ENCODE data around the gene MLLT1. TPM values are rescaled to one million over a fixed set of nuclear protein-coding genes. Genes with fewer than 3 reads are reported as not detected.

Gene MLLT1
- total and polyA plus RNA-seq, 8 donors = 19.6 to 37.5 (median 25.4) TPM

- H3K4me3 ChIP-seq = no peak overlapping the region
- ATAC-seq (no peak), DNase-seq (no peak), FAIRE-seq (no peak)
- WGBS, 2 donors = 95 to 97% methylated on average over 1 of the region's 1 CpG
- no peaks in the 10 kb centered on the region for H3K27me3 ChIP-seq
- no peaks in the 10 kb centered on the region for H3K9me3 ChIP-seq
- intact Hi-C loops (cut with DNase I) = loop anchor here in 1 of 3 donors (5.0 kb wide), 1 partner anchor 130 kb away; no protein-coding TSS in a partner anchor
- no peaks in the 10 kb centered on the region for H3K4me1 ChIP-seq
- TF ChIP-seq, protein P1, sequence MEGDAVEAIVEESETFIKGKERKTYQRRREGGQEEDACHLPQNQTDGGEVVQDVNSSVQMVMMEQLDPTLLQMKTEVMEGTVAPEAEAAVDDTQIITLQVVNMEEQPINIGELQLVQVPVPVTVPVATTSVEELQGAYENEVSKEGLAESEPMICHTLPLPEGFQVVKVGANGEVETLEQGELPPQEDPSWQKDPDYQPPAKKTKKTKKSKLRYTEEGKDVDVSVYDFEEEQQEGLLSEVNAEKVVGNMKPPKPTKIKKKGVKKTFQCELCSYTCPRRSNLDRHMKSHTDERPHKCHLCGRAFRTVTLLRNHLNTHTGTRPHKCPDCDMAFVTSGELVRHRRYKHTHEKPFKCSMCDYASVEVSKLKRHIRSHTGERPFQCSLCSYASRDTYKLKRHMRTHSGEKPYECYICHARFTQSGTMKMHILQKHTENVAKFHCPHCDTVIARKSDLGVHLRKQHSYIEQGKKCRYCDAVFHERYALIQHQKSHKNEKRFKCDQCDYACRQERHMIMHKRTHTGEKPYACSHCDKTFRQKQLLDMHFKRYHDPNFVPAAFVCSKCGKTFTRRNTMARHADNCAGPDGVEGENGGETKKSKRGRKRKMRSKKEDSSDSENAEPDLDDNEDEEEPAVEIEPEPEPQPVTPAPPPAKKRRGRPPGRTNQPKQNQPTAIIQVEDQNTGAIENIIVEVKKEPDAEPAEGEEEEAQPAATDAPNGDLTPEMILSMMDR (IDR thresholded peaks at IDR 0.05) = no peak
- no peak overlapping the region for H3K27ac ChIP-seq
- H3K36me3 ChIP-seq = no peaks in the 10 kb centered on the region
Measured at GRCh38 chr19:6167115-6167514, 112.7 kb downstream of the MLLT1 start.

GRCh38 chr19:6164906-6165531, 114.8 kb downstream of the MLLT1 start:
- H3K36me3 ChIP-seq = no peaks in the 10 kb centered on the region
- no peaks in the 10 kb centered on the region for H3K9me3 ChIP-seq
- intact Hi-C loops (cut with DNase I) = loop anchor here in 1 of 3 donors (5.0 kb wide), 1 partner anchor 132 kb away; no protein-coding TSS in a partner anchor
- 75 to 79% methylated on average over 5 of the region's 5 CpGs for WGBS, 2 donors
- H3K27me3 ChIP-seq = no peaks in the 10 kb centered on the region
- no peak overlapping the region for H3K4me3 ChIP-seq
- H3K27ac ChIP-seq = no peak overlapping the region
- no peak for ATAC-seq
- no peaks in the 10 kb centered on the region for H3K4me1 ChIP-seq
- no peak for FAIRE-seq
- TF ChIP-seq, protein P1 (IDR thresholded peaks at IDR 0.05) = no peak
- no peak for DNase-seq

DNA sequence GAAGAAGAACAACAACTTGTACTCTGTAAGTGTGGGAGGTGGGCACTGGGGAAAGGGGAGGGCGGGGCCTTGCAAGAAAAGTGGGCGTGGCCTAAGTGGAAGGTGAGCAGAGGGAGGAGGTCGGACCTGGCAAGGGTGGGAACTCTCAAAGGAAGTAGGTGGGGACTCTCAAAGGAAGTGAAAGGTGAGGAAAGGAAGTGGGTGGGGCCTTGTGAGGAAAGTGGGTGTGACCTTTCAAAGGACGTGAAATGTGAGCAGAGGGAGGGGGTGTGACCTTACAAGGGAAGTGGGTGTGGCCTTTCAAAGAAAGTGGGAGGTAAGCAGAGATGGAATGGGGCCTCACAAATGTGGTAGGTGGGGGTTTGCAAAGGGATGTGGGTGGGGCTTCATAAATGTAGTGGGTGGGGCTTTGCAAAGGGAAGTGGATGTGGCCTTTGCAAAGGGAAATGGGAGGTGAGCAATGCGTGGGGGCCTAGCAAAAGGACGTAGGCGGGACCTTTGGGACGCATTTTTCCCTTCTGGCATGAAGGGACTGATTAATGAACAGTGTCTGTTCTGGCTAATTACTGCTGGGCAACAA, 118.4 kb downstream of the MLLT1 start:
- peak in 1 of 4 donors; percentile 25 for ATAC-seq
- H3K27ac ChIP-seq = no peak overlapping the region
- FAIRE-seq = no peak
- no peaks in the 10 kb centered on the region for H3K36me3 ChIP-seq
- intact Hi-C loops (cut with DNase I) = no loop called here
- DNase-seq = no peak
- WGBS, 2 donors = 45 to 59% methylated on average over 8 of the region's 8 CpGs
- H3K4me3 ChIP-seq = no peak overlapping the region
- H3K9me3 ChIP-seq = no peaks in the 10 kb centered on the region
- H3K4me1 ChIP-seq = no peaks in the 10 kb centered on the region
- TF ChIP-seq, protein P1 (IDR thresholded peaks at IDR 0.05) = no peak
- H3K27me3 ChIP-seq = no peaks in the 10 kb centered on the region

Other genes with a start within 250 kb of the MLLT1 start
- 1 to 10 TPM; 1.8 to 5.0 (median 3.4) TPM for gene RFX2, start 169.5 kb downstream of the MLLT1 start, total RNA-seq
- gene RFX2, start 169.5 kb downstream of the MLLT1 start, polyA plus RNA-seq = 10 to 100 TPM in 1 of 2 donors, 1 to 10 TPM in 1; 2.8 to 14.0 TPM
- gene ACSBG2, start 144.3 kb downstream of the MLLT1 start, total RNA-seq = not detected
- not detected for gene ACSBG2, start 144.3 kb downstream of the MLLT1 start, polyA plus RNA-seq
- not detected for gene ACER1, start 53.6 kb upstream of the MLLT1 start, total RNA-seq
- not detected for gene ACER1, start 53.6 kb upstream of the MLLT1 start, polyA plus RNA-seq
- 10 to 100 TPM; 29.1 to 39.5 (median 31.5) TPM for gene CLPP, start 81.6 kb upstream of the MLLT1 start, total RNA-seq
- 10 to 100 TPM; 34.8 to 39.8 TPM for gene CLPP, start 81.6 kb upstream of the MLLT1 start, polyA plus RNA-seq
- 10 to 100 TPM; 35.2 to 69.4 (median 53.4) TPM for gene ALKBH7, start 92.8 kb upstream of the MLLT1 start, total RNA-seq
- gene ALKBH7, start 92.8 kb upstream of the MLLT1 start, polyA plus RNA-seq = 10 to 100 TPM; 29.3 to 61.4 TPM
- 1 to 10 TPM in 2 of 6 donors, under 1 TPM in 4; 0.64 to 1.4 (median 0.81) TPM for gene PSPN, start 96.0 kb upstream of the MLLT1 start, total RNA-seq
- gene PSPN, start 96.0 kb upstream of the MLLT1 start, polyA plus RNA-seq = 1 to 10 TPM; 1.0 to 1.1 TPM
- gene GTF2F1, start 113.2 kb upstream of the MLLT1 start, total RNA-seq = 10 to 100 TPM; 28.3 to 39.5 (median 32.8) TPM
- gene GTF2F1, start 113.2 kb upstream of the MLLT1 start, polyA plus RNA-seq = 10 to 100 TPM; 40.9 to 49.3 TPM
- 100 to 1,000 TPM in 1 of 6 donors, 10 to 100 TPM in 5; 67.2 to 119 (median 93.1) TPM for gene KHSRP, start 144.8 kb upstream of the MLLT1 start, total RNA-seq
- gene KHSRP, start 144.8 kb upstream of the MLLT1 start, polyA plus RNA-seq = 10 to 100 TPM; 69.7 to 98.2 TPM
- gene SLC25A41, start 153.8 kb upstream of the MLLT1 start, total RNA-seq = under 1 TPM in 4 of 6 donors, not detected in 2; 0.12 to 0.20 (median 0.15) TPM
- gene SLC25A41, start 153.8 kb upstream of the MLLT1 start, polyA plus RNA-seq = under 1 TPM; 0.85 to 0.91 TPM
- 10 to 100 TPM; 16.3 to 39.4 (median 20.0) TPM for gene SLC25A23, start 179.8 kb upstream of the MLLT1 start, total RNA-seq
- gene SLC25A23, start 179.8 kb upstream of the MLLT1 start, polyA plus RNA-seq = 10 to 100 TPM; 19.8 to 22.7 TPM
- 10 to 100 TPM; 22.0 to 37.7 (median 26.4) TPM for gene CRB3, start 184.3 kb upstream of the MLLT1 start, total RNA-seq
- gene CRB3, start 184.3 kb upstream of the MLLT1 start, polyA plus RNA-seq = 10 to 100 TPM; 28.5 to 28.7 TPM
- gene DENND1C, start 201.8 kb upstream of the MLLT1 start, total RNA-seq = 1 to 10 TPM in 3 of 6 donors, under 1 TPM in 3; 0.51 to 3.2 (median 1.1) TPM
- gene DENND1C, start 201.8 kb upstream of the MLLT1 start, polyA plus RNA-seq = 1 to 10 TPM; 2.1 to 2.8 TPM
- 1 to 10 TPM; 1.1 to 5.5 (median 2.7) TPM for gene TUBB4A, start 222.3 kb upstream of the MLLT1 start, total RNA-seq
- 1 to 10 TPM; 1.3 to 3.5 TPM for gene TUBB4A, start 222.3 kb upstream of the MLLT1 start, polyA plus RNA-seq